IMR-90 (cell line): Measurements from ENCODE around the gene PARP6.

Experiments
- BHLHE40 ChIP-seq: fragments of 150-350 bp; IDR thresholded peaks from 2 replicates; pipeline ENCODE4 v1.6.1; 2016; ENCODE audit warnings: mild to moderate bottlenecking, low read depth, low read length
- CEBPB ChIP-seq: IDR thresholded peaks from 2 replicates; pipeline ENCODE4 v1.6.1; 2012; ENCODE audit warnings: low read depth, low read length, improper control_type of control experiment
- CTCF ChIP-seq: conservative IDR thresholded peaks from 2 replicates; pipeline ENCODE4 v1.5.1; 2012; ENCODE audit warnings: mild to moderate bottlenecking, low read depth, low read length, improper control_type of control experiment
- FOS ChIP-seq: fragments of 150-350 bp; IDR thresholded peaks from 2 replicates; pipeline ENCODE4 v1.6.1; 2016; ENCODE audit warnings: low read depth, low read length
- MXI1 ChIP-seq: IDR thresholded peaks from 2 replicates; pipeline ENCODE4 v1.6.1; 2012; ENCODE audit warnings: low read depth, mild to moderate bottlenecking, low read length, moderate library complexity, borderline replicate concordance
- POLR2A ChIP-seq: IDR thresholded peaks from 2 replicates; pipeline ENCODE4 v1.6.1; 2012; ENCODE audit warnings: mild to moderate bottlenecking, low read depth, low read length
- RAD21 ChIP-seq: IDR thresholded peaks from 2 replicates; pipeline ENCODE4 v1.6.1; 2012; ENCODE audit warnings: low read length, improper control_type of control experiment
- RFX5 ChIP-seq: IDR thresholded peaks from 2 replicates; pipeline ENCODE4 v1.8.0; 2012; ENCODE audit warnings: low read depth, mild to moderate bottlenecking, low read length, moderate library complexity
- SMC3 ChIP-seq: fragments of 150-350 bp; IDR thresholded peaks from 2 replicates; pipeline ENCODE4 v1.6.1; 2016; ENCODE audit warnings: low read depth, mild to moderate bottlenecking, antibody characterized with exemption, low read length, moderate library complexity
- USF2 ChIP-seq: fragments of 150-350 bp; IDR thresholded peaks from 2 replicates; pipeline ENCODE4 v1.6.1; 2017; ENCODE audit warnings: mild to moderate bottlenecking, antibody characterized with exemption, low read length, low read depth

- no peak for TF ChIP-seq CTCF
- no peak for TF ChIP-seq RAD21
- TF ChIP-seq CEBPB, result no peak
- TF ChIP-seq POLR2A, result no peak
- TF ChIP-seq RFX5, result no peak
- no peak for TF ChIP-seq FOS
- no peak for TF ChIP-seq BHLHE40
- no peak for TF ChIP-seq USF2
- TF ChIP-seq MXI1, result no peak
- TF ChIP-seq SMC3, result no peak
Measured at GRCh38 chr15:72205896-72206676, 66.3 kb downstream of the PARP6 start.
